ENCODE results near the gene CPXM2. TPM values are rescaled to one million over a fixed set of nuclear protein-coding genes. Genes with fewer than 3 reads are reported as not detected.

CPXM2 gene
- total and polyA plus RNA-seq, 2 donors (not counting 1 experiment from before 2014, with no cell fraction given): 3.1 to 48.1 TPM

DNA sequence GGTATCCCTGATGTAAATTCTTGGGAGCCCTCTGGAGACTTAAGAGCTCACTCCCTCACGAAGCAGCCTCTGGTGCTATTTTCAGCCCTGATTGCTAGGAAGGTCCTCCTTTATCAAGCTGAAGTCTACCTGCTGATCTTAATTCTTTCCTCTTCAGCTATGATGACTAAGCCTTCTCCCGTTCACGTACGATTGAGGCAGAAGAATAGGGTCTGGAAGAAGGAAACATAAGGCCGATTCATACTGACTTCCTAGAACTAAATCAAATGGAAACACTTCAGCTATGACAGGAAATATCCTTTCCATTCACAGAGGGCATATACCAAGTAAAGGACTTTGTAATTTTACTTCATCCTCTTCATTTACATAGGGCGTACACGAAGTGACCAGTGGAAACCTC is 107.0 kb downstream of the CPXM2 start:
- no peak overlapping the region for H3K4me2 ChIP-seq (ENCODE audit: extremely low read depth, insufficient read depth, low read length)
- no peaks in the 10 kb centered on the region for H3K27me3 ChIP-seq (ENCODE audit: control insufficient read depth, insufficient read depth, low read length)
- TF ChIP-seq EZH2 (IDR thresholded peaks at IDR 0.05; ENCODE audit: low read length, missing control alignments): no peak
- TF ChIP-seq, protein P1, sequence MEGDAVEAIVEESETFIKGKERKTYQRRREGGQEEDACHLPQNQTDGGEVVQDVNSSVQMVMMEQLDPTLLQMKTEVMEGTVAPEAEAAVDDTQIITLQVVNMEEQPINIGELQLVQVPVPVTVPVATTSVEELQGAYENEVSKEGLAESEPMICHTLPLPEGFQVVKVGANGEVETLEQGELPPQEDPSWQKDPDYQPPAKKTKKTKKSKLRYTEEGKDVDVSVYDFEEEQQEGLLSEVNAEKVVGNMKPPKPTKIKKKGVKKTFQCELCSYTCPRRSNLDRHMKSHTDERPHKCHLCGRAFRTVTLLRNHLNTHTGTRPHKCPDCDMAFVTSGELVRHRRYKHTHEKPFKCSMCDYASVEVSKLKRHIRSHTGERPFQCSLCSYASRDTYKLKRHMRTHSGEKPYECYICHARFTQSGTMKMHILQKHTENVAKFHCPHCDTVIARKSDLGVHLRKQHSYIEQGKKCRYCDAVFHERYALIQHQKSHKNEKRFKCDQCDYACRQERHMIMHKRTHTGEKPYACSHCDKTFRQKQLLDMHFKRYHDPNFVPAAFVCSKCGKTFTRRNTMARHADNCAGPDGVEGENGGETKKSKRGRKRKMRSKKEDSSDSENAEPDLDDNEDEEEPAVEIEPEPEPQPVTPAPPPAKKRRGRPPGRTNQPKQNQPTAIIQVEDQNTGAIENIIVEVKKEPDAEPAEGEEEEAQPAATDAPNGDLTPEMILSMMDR (conservative IDR thresholded peaks at IDR 0.05 in 1 of 2, IDR thresholded peaks at IDR 0.05 in 1 of 2; ENCODE audit: low read depth in 1 of 2, low read length in 2 of 2): no peak
- no peaks in the 10 kb centered on the region for H4K20me1 ChIP-seq (ENCODE audit: control insufficient read depth, extremely low read depth, insufficient read depth, low read length)
- H3K27ac ChIP-seq (ENCODE audit: insufficient read depth, low read length): no peak overlapping the region
- H3K9me3 ChIP-seq (ENCODE audit: control insufficient read depth, insufficient read depth, low read depth, low read length): no peaks in the 10 kb centered on the region
- H3K9ac ChIP-seq (ENCODE audit: insufficient read depth, low read length): no peak overlapping the region
- H3K4me3 ChIP-seq (replicated peaks in 1 of 4; ENCODE audit: control extremely low read depth in 1 of 4, insufficient read depth in 1 of 4, low read depth in 3 of 4, low read length in 4 of 4): no peak overlapping the region
- no peak overlapping the region for H2AFZ ChIP-seq (ENCODE audit: low read length)
- no peak for DNase-seq (ENCODE audit: low read depth in 2 of 2)
- no peaks in the 10 kb centered on the region for H3K79me2 ChIP-seq (ENCODE audit: control insufficient read depth, insufficient read depth, low read length)
- no peaks in the 10 kb centered on the region for H3K36me3 ChIP-seq (ENCODE audit: control insufficient read depth, insufficient read depth, low read length)
- no peaks in the 10 kb centered on the region for H3K4me1 ChIP-seq (ENCODE audit: control insufficient read depth, extremely low read depth, insufficient read depth, low read length)

GRCh38 chr10:123784216-123784615 is 107.4 kb downstream of the CPXM2 start:
- Histone ChIP-seq H3K27me3 (ENCODE audit: control insufficient read depth, insufficient read depth, low read length) (no peaks in the 10 kb centered on the region), H3K4me3 (replicated peaks in 1 of 4; ENCODE audit: control extremely low read depth in 1 of 4, insufficient read depth in 1 of 4, low read depth in 3 of 4, low read length in 4 of 4) (no peak overlapping the region), H2AFZ (ENCODE audit: low read length) (no peak overlapping the region), H3K36me3 (ENCODE audit: control insufficient read depth, insufficient read depth, low read length) (no peaks in the 10 kb centered on the region), H3K9ac (ENCODE audit: insufficient read depth, low read length) (no peak overlapping the region), H3K79me2 (ENCODE audit: control insufficient read depth, insufficient read depth, low read length) (no peaks in the 10 kb centered on the region), H3K9me3 (ENCODE audit: control insufficient read depth, insufficient read depth, low read depth, low read length) (no peaks in the 10 kb centered on the region), H3K4me1 (ENCODE audit: control insufficient read depth, extremely low read depth, insufficient read depth, low read length) (no peaks in the 10 kb centered on the region), H3K4me2 (ENCODE audit: extremely low read depth, insufficient read depth, low read length) (no peak overlapping the region), H4K20me1 (ENCODE audit: control insufficient read depth, extremely low read depth, insufficient read depth, low read length) (no peaks in the 10 kb centered on the region), H3K27ac (ENCODE audit: insufficient read depth, low read length) (no peak overlapping the region)
- TF ChIP-seq EZH2 (IDR thresholded peaks at IDR 0.05; ENCODE audit: low read length, missing control alignments): no peak
- TF ChIP-seq, protein P1 (conservative IDR thresholded peaks at IDR 0.05 in 1 of 2, IDR thresholded peaks at IDR 0.05 in 1 of 2; ENCODE audit: low read depth in 1 of 2, low read length in 2 of 2): no peak
- DNase-seq (ENCODE audit: low read depth in 2 of 2): no peak

GRCh38 chr10:123783296-123783695 is 108.3 kb downstream of the CPXM2 start:
- Histone ChIP-seq H3K4me1 (ENCODE audit: control insufficient read depth, extremely low read depth, insufficient read depth, low read length) (no peaks in the 10 kb centered on the region), H3K9me3 (ENCODE audit: control insufficient read depth, insufficient read depth, low read depth, low read length) (no peaks in the 10 kb centered on the region), H3K79me2 (ENCODE audit: control insufficient read depth, insufficient read depth, low read length) (no peaks in the 10 kb centered on the region), H3K4me3 (replicated peaks in 1 of 4; ENCODE audit: control extremely low read depth in 1 of 4, insufficient read depth in 1 of 4, low read depth in 3 of 4, low read length in 4 of 4) (no peak overlapping the region), H2AFZ (ENCODE audit: low read length) (no peak overlapping the region), H4K20me1 (ENCODE audit: control insufficient read depth, extremely low read depth, insufficient read depth, low read length) (no peaks in the 10 kb centered on the region), H3K36me3 (ENCODE audit: control insufficient read depth, insufficient read depth, low read length) (no peaks in the 10 kb centered on the region), H3K27me3 (ENCODE audit: control insufficient read depth, insufficient read depth, low read length) (no peaks in the 10 kb centered on the region), H3K27ac (ENCODE audit: insufficient read depth, low read length) (no peak overlapping the region), H3K9ac (ENCODE audit: insufficient read depth, low read length) (no peak overlapping the region), H3K4me2 (ENCODE audit: extremely low read depth, insufficient read depth, low read length) (no peak overlapping the region)
- TF ChIP-seq EZH2 (IDR thresholded peaks at IDR 0.05; ENCODE audit: low read length, missing control alignments): no peak
- TF ChIP-seq, protein P1 (conservative IDR thresholded peaks at IDR 0.05 in 1 of 2, IDR thresholded peaks at IDR 0.05 in 1 of 2; ENCODE audit: low read depth in 1 of 2, low read length in 2 of 2): no peak
- no peak for DNase-seq (ENCODE audit: low read depth in 2 of 2)
